Stomach smooth muscle (tissue), 2 donors: ENCODE results near the gene PTPRM.
"Not testable (repeated sequence)": the region's sequence is repeated elsewhere in the genome, so short reads cannot be mapped to it uniquely, and the experiment has no call there.

ENCODE experiments used
- H3K27ac ChIP-seq: one replicate; pipeline ENCODE4 v1.7.0; 2013; ENCODE audit warnings: mild to moderate bottlenecking, low read length, inconsistent platforms
- H3K27me3 ChIP-seq, 2 donors: one replicate each; pipeline ENCODE4 v1.7.0; 2013; ENCODE audit warnings: low read length in 2 of 2; ENCODE audit not compliant: insufficient read depth in 2 of 2, control insufficient read depth in 1 of 2
- H3K36me3 ChIP-seq, 2 donors: one replicate each; pipeline ENCODE4 v1.7.0; 2013; ENCODE audit warnings: low read length in 2 of 2; ENCODE audit not compliant: control insufficient read depth in 2 of 2, insufficient read depth in 2 of 2
- H3K4me1 ChIP-seq: one replicate; pipeline ENCODE4 v1.7.0; 2013; ENCODE audit warnings: low read length; ENCODE audit not compliant: control insufficient read depth, insufficient read depth
- H3K4me3 ChIP-seq, 2 donors: one replicate each; pipeline ENCODE4 v1.7.0; 2013; ENCODE audit warnings: low read length in 2 of 2
- H3K9ac ChIP-seq, 2 donors: one replicate each; pipeline ENCODE4 v1.7.0; 2013; ENCODE audit warnings: low read length in 2 of 2, mild to moderate bottlenecking in 1 of 2
- H3K9me3 ChIP-seq, 2 donors: one replicate each; pipeline ENCODE4 v1.7.0; 2013; ENCODE audit warnings: low read length in 2 of 2; ENCODE audit not compliant: control insufficient read depth in 2 of 2
- donor health status: healthy.
- donor health status: Pancreatic carcinoma.

Gene PTPRM

DNA sequence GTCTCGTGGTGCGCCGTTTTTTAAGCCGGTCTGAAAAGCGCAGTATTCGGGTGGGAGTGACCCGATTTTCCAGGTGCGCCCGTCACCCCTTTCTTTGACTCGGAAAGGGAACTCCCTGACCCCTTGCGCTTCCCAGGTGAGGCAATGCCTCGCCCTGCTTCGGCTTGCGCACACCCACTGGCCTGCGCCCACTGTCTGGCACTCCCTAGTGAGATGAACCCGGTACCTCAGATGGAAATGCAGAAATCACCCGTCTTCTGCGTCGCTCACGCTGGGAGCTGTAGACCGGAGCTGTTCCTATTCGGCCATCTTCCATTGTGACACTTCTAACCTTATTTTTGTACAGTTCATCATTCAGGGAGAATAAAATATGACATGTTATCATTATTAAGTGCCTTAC lies 496.0 kb downstream of the PTPRM start:
- H3K36me3 ChIP-seq, H3K27ac ChIP-seq, H3K4me3 ChIP-seq, H3K9me3 ChIP-seq, H3K27me3 ChIP-seq, H3K9ac ChIP-seq, H3K4me1 ChIP-seq: not testable (repeated sequence)

DNA sequence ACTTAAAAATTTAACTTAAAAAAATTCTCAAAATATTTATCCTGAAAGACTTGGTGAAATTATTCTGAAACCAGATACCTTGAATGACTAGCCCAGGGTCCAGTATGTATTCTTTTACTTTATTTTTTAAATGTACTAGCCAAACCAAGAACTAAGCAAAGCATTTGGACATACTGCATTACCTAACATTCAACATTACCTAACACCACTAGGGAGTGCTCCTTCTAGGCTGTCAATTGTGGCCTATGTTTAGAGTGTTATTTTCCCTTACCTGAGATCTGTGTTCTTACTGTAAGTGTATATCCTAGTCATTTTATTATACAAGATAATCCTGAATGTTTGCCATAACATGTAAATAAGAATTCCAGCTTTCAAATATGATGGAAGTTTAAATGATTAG lies 496.6 kb downstream of the PTPRM start:
- no peaks in the 10 kb centered on the region for H3K9me3 ChIP-seq
- no peak overlapping the region for H3K4me3 ChIP-seq
- no peak overlapping the region for H3K27ac ChIP-seq
- H3K4me1 ChIP-seq: no peaks in the 10 kb centered on the region
- H3K9ac ChIP-seq: no peak overlapping the region
- no peaks in the 10 kb centered on the region for H3K36me3 ChIP-seq
- H3K27me3 ChIP-seq: no peaks in the 10 kb centered on the region

DNA sequence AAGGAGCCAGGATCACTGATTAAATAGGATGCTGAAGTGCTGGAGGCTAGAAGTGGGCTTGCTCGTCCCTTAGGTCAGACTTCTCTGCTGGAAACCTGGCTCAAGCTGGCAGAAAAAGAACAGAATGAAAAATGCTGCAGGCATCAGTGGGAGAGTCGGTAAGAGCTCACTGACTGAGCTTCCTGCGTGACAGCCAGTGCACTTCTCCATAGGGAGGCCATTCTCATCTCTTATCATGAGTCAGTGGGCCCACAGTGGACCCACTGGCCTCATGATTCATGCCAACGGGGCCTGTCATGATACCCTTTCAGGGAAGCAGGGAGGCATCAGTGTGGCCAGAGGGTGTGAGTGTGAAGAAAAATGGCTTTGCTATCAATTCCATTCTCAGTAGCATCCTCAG lies 498.2 kb downstream of the PTPRM start:
- no peaks in the 10 kb centered on the region for H3K4me1 ChIP-seq
- no peaks in the 10 kb centered on the region for H3K9me3 ChIP-seq
- peaks cover 0 to 3% of the 10 kb centered on the region in 2 donors for H3K36me3 ChIP-seq
- H3K4me3 ChIP-seq: no peak overlapping the region
- H3K27ac ChIP-seq: no peak overlapping the region
- H3K9ac ChIP-seq: no peak overlapping the region
- H3K27me3 ChIP-seq: no peaks in the 10 kb centered on the region

DNA sequence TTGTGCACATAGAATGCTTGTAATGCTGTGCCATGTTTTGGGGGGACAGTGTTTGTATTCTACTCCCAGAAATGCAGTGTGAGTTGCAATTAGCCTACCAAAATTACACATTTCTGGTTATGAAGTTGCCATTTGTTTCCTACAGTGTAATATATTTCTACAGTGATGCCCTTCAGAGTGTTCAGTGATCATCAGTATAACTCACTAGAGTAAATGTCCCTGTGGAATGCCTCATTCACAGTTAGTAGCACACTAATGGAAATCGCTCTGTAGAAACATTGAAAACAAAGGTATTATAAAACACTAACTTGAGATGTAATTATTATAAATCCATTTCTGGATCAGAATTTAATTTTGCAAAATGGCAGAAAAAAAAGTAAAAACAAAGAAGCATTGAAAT lies 498.7 kb downstream of the PTPRM start:
- Histone ChIP-seq H3K27me3 (no peaks in the 10 kb centered on the region), H3K27ac (no peak overlapping the region), H3K9me3 (no peaks in the 10 kb centered on the region), H3K4me3 (no peak overlapping the region), H3K9ac (no peak overlapping the region), H3K4me1 (no peaks in the 10 kb centered on the region), H3K36me3 (peaks cover 0 to 3% of the 10 kb centered on the region in 2 donors)

DNA sequence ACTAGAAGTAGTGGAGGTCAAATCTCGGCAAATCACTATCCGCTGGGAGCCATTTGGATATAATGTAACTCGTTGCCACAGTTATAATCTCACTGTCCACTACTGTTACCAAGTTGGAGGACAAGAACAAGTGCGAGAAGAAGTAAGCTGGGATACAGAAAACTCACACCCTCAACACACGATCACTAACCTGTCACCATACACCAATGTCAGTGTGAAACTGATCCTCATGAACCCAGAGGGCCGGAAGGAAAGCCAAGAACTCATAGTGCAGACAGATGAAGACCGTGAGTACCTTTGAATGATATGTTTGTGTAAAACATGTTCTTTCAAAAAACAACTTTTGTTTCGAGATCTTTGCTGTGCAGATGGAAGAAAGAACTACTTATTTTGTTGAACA lies 502.6 kb downstream of the PTPRM start:
- H3K36me3 ChIP-seq: peaks cover 0 to 3% of the 10 kb centered on the region in 2 donors
- no peaks in the 10 kb centered on the region for H3K9me3 ChIP-seq
- no peaks in the 10 kb centered on the region for H3K27me3 ChIP-seq
- H3K4me1 ChIP-seq: no peaks in the 10 kb centered on the region
- H3K27ac ChIP-seq: no peak overlapping the region
- H3K4me3 ChIP-seq: no peak overlapping the region
- no peak overlapping the region for H3K9ac ChIP-seq

DNA sequence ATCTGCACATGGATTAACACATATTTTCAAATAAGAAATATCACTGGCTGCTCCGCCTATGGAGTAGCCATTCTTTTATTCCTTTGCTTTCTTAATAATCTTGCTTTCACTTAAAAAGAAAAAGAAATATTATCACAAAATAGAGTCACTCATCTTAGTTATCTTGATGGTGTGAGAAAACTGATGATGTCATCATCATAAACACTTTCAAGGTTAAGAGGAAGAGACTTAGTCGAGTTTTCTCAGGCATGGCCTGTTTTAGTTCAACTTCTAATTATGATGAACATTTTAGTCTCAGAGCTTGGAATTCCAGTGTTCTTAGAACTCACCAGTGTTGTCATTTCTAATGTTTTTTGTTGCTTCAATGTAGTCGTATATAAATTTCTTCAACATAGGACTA lies 506.1 kb downstream of the PTPRM start:
- H3K27ac ChIP-seq: no peak overlapping the region
- no peaks in the 10 kb centered on the region for H3K9me3 ChIP-seq
- peaks cover 0 to 3% of the 10 kb centered on the region in 2 donors for H3K36me3 ChIP-seq

DNA sequence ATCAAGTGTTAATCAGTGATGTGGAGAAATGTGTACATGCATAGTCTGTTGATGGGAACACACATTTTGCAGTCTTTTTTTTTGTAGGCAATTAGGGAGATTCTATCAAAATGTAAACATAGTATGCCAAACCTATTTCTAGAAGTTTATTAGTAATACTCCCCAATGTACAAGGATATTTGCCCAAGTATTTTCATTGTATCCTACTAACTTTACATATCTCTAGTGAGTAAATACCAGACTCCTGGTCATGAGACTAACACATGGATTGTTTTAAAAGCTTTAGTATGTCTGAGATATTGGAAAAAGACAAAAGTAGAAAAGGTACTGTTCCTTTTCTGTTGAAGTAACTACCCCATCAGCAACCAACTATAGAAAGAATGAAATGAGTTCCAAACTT lies 513.0 kb downstream of the PTPRM start:
- H3K9ac ChIP-seq: no peak overlapping the region
- no peaks in the 10 kb centered on the region for H3K9me3 ChIP-seq

More for the DNA sequence above, 506.1 kb downstream of the PTPRM start:
- no peaks in the 10 kb centered on the region for H3K4me1 ChIP-seq
- no peak overlapping the region for H3K4me3 ChIP-seq
- H3K9ac ChIP-seq: no peak overlapping the region
- no peaks in the 10 kb centered on the region for H3K27me3 ChIP-seq

DNA sequence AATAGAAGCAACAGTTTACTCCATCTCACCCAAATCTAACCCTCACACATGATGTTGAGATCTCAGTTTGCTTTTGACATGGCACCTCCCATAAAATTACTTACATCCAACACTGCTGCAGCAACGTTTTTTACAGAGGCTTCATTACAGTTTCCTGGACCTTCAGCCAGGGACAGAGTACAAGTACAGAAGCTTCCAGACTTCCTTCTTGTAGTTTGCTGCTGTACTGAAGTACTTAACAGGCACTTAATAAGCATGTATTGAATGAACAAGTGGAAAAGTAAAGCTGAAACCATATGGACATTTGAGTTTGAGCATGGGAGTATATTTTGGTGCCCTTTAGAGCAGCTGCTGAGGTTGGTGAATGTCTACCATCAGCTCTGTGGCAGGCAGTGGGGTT lies 514.2 kb downstream of the PTPRM start:
- H3K4me3 ChIP-seq: no peak overlapping the region
- no peaks in the 10 kb centered on the region for H3K4me1 ChIP-seq
- no peak overlapping the region for H3K27ac ChIP-seq
- H3K27me3 ChIP-seq: no peaks in the 10 kb centered on the region
- no peak overlapping the region for H3K9ac ChIP-seq
- peaks cover 0 to 3% of the 10 kb centered on the region in 2 donors for H3K36me3 ChIP-seq
- no peaks in the 10 kb centered on the region for H3K9me3 ChIP-seq

More for the DNA sequence above, 513.0 kb downstream of the PTPRM start:
- Histone ChIP-seq H3K27me3 (no peaks in the 10 kb centered on the region), H3K4me3 (no peak overlapping the region), H3K27ac (no peak overlapping the region), H3K4me1 (no peaks in the 10 kb centered on the region), H3K36me3 (no peaks in the 10 kb centered on the region)

DNA sequence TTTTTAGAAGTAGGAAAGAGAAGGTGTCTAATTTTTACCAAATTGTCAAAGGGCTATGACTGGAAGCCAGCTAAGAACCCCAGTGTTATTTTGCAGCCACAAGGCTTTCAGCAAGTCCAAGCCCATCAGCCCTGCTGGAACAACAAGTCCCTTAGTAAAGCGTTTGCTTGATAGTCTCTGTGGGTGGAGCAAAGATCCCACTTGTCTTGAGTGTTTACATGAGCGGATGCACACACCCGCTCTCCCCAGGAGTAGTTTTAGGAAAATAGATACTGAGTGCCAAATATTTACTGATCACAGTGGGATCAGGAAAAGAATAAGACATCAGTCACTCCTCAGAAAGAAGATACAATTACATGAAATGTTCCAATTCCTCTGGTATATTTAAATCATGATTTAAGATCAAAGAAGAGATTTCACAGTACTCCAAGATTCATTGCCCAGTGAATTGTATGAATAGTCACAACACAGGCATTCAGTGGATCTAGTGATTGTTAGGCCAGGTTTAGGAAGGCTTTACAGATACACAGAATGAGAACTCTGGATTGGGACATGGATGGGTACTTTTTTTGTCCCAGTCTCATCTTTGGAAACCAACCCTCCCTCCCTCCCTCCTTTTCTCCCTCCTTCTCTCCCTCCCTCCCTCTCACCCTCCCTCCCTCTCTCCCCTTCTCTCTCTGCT lies 514.9 kb downstream of the PTPRM start:
- Histone ChIP-seq H3K9me3 (no peaks in the 10 kb centered on the region), H3K27me3 (no peaks in the 10 kb centered on the region), H3K4me1 (no peaks in the 10 kb centered on the region), H3K4me3 (no peak overlapping the region), H3K27ac (no peak overlapping the region), H3K9ac (no peak overlapping the region), H3K36me3 (peaks cover 0 to 3% of the 10 kb centered on the region in 2 donors)

DNA sequence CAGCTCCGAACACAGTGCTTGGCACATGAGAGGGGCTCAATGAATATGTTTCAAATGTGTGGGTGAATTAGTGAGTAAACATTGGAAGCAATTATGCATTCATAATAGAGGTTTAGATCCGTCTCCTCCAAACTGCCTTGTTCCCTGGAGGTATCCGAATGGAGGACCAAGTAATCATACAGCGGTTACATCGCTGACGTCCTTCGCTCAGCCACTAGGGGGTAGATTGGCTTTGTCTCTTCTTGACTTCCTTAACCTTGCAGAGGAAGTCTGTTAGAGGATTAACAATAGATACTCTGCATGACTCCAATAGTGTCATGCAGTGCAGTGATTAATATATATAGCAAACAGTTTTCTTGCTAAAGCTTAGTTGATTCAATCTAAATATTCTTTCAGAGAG lies 517.0 kb downstream of the PTPRM start:
- H3K27ac ChIP-seq: no peak overlapping the region
- no peak overlapping the region for H3K4me3 ChIP-seq
- no peaks in the 10 kb centered on the region for H3K9me3 ChIP-seq
- peaks cover 0 to 3% of the 10 kb centered on the region in 2 donors for H3K36me3 ChIP-seq
- H3K9ac ChIP-seq: no peak overlapping the region
- H3K27me3 ChIP-seq: no peaks in the 10 kb centered on the region
- H3K4me1 ChIP-seq: no peaks in the 10 kb centered on the region

DNA sequence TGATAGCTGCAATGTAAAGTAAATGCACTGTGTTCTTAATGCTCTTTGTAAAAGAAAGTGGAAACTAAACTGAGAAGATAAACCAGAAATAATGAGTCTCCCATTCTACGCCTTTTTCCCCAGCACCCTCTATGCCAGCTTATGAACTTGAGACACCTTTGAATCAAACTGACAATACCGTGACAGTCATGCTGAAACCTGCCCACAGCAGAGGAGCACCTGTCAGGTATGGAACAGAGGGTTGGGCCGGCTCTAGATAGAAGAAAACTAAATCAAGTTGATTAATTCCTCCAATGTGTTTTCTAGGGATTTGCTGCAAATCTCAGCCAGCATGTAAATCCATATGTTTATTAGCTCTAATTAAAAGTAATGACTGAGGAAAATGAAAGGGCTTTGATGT lies 521.5 kb downstream of the PTPRM start:
- H3K27me3 ChIP-seq: no peaks in the 10 kb centered on the region
- H3K36me3 ChIP-seq: peaks cover 0 to 3% of the 10 kb centered on the region in 2 donors
- H3K9me3 ChIP-seq: no peaks in the 10 kb centered on the region
- no peak overlapping the region for H3K4me3 ChIP-seq
- H3K9ac ChIP-seq: no peak overlapping the region
- no peaks in the 10 kb centered on the region for H3K4me1 ChIP-seq
- H3K27ac ChIP-seq: no peak overlapping the region
